Mucosa of gallbladder (tissue), 1 donor: ENCODE results near the gene FOXD4L6. TPM values are rescaled to one million over a fixed set of nuclear protein-coding genes. Genes with fewer than 3 reads are reported as not detected.
"Not testable (repeated sequence)": the region's sequence is repeated elsewhere in the genome, so short reads cannot be mapped to it uniquely, and the experiment has no call there.

ENCODE experiments used
- DNase-seq: peaks from one replicate; pipeline ENCODE4 v3.0.0-alpha.2; 2020; ENCODE audit warnings: low spot score
- total RNA-seq: library from RNA; stranded (reverse); gene quantifications from one replicate; pipeline ENCODE4 v1.2.1, GENCODE V29; 2021
- donor health status: DM: no; HTN: no; CAD: no.

The FOXD4L6 gene
- not detected for total RNA-seq

- DNase-seq: not testable (repeated sequence)
Observed at GRCh38 chr9:41128581-41128980, at the start of gene FOXD4L6. TSS of gene FOXD4L6 (minus strand) at chr9:41128681. CDS start at chr9:41128383, 298 bp downstream.

- DNase-seq: not testable (repeated sequence)
Observed at GRCh38 chr9:41174994-41175393, 46.5 kb upstream of the FOXD4L6 start.

GRCh38 chr9:41150116-41150515, 21.6 kb upstream of the FOXD4L6 start:
- not testable (repeated sequence) for DNase-seq

GRCh38 chr9:41141878-41142277, 13.4 kb upstream of the FOXD4L6 start:
- DNase-seq: not testable (repeated sequence)

- DNase-seq: not testable (repeated sequence)
Observed at GRCh38 chr9:41126746-41127446, 1.6 kb downstream of the FOXD4L6 start.

GRCh38 chr9:41125936-41126335, 2.5 kb downstream of the FOXD4L6 start:
- not testable (repeated sequence) for DNase-seq

- DNase-seq: not testable (repeated sequence)
Observed at GRCh38 chr9:41125109-41125658, 3.3 kb downstream of the FOXD4L6 start.

GRCh38 chr9:41124250-41125108, 4.0 kb downstream of the FOXD4L6 start:
- not testable (repeated sequence) for DNase-seq

GRCh38 chr9:41123812-41124211, 4.7 kb downstream of the FOXD4L6 start:
- DNase-seq: not testable (repeated sequence)

GRCh38 chr9:41123396-41123795, 5.1 kb downstream of the FOXD4L6 start:
- DNase-seq: not testable (repeated sequence)

GRCh38 chr9:41120696-41121095, 7.8 kb downstream of the FOXD4L6 start:
- not testable (repeated sequence) for DNase-seq

GRCh38 chr9:41119719-41120118, 8.8 kb downstream of the FOXD4L6 start:
- not testable (repeated sequence) for DNase-seq

- not testable (repeated sequence) for DNase-seq
Observed at GRCh38 chr9:41119311-41119710, 9.2 kb downstream of the FOXD4L6 start.

GRCh38 chr9:41113348-41113747, 15.1 kb downstream of the FOXD4L6 start:
- not testable (repeated sequence) for DNase-seq

GRCh38 chr9:41111414-41111813, 17.1 kb downstream of the FOXD4L6 start:
- not testable (repeated sequence) for DNase-seq

GRCh38 chr9:41110913-41111312, 17.6 kb downstream of the FOXD4L6 start:
- DNase-seq: not testable (repeated sequence)

GRCh38 chr9:41109253-41109652, 19.2 kb downstream of the FOXD4L6 start:
- not testable (repeated sequence) for DNase-seq

GRCh38 chr9:41108816-41109215, 19.7 kb downstream of the FOXD4L6 start:
- DNase-seq: not testable (repeated sequence)

GRCh38 chr9:41106472-41107116, 21.9 kb downstream of the FOXD4L6 start:
- not testable (repeated sequence) for DNase-seq

- DNase-seq: not testable (repeated sequence)
Observed at GRCh38 chr9:41105557-41106253, 22.8 kb downstream of the FOXD4L6 start.

- not testable (repeated sequence) for DNase-seq
Observed at GRCh38 chr9:41104542-41104941, 23.9 kb downstream of the FOXD4L6 start.
